OCI-LY3 (cell line): ENCODE results near the gene MED15.

Source experiments
- H2AFZ ChIP-seq: fragments of 200-600, 300-600 bp; shearing (Covaris generic); 2 replicates; pipeline ENCODE4 v1.6.0; 2014; ENCODE audit warnings: antibody characterized with exemption, low read depth, low read length
- H3K27ac ChIP-seq: fragments of 200-600, 300-600 bp; sonication (generic); 2 replicates; pipeline ENCODE4 v1.5.1; 2014; ENCODE audit warnings: mild to moderate bottlenecking, low read length, moderate library complexity, mixed read lengths
- H3K27me3 ChIP-seq: fragments of 200-600, 300-600 bp; sonication (generic); 2 replicates; pipeline ENCODE4 v1.6.1; 2014; ENCODE audit warnings: low read depth, low read length, mixed read lengths
- H3K36me3 ChIP-seq: fragments of 200-600, 300-600 bp; sonication (generic); replicated peaks from 2 replicates; pipeline ENCODE3; 2014; ENCODE audit warnings: low read depth, low read length, mixed read lengths
- H3K4me1 ChIP-seq: fragments of 300-600, 200-600 bp; sonication (generic); 2 replicates; pipeline ENCODE4 v1.6.1; 2014; ENCODE audit warnings: low read length, mixed read lengths
- H3K4me2 ChIP-seq: fragments of 200-600, 300-600 bp; sonication (generic); 2 replicates; pipeline ENCODE4 v1.6.1; 2014; ENCODE audit warnings: low read length, mixed read lengths
- H3K4me3 ChIP-seq: fragments of 300-600, 200-600 bp; sonication (generic); 2 replicates; pipeline ENCODE4 v1.5.1; 2014; ENCODE audit warnings: antibody characterized with exemption, mild to moderate bottlenecking, low read length, moderate library complexity
- H3K79me2 ChIP-seq: fragments of 300-600, 200-600 bp; shearing (Covaris generic); 2 replicates; pipeline ENCODE4 v1.6.1; 2014; ENCODE audit warnings: mild to moderate bottlenecking, low read length, mixed read lengths
- H3K9ac ChIP-seq: fragments of 300-600, 200-600 bp; shearing (Covaris generic); 2 replicates; pipeline ENCODE4 v1.6.0; 2014; ENCODE audit warnings: mild to moderate bottlenecking, low read length, moderate library complexity
- H3K9me3 ChIP-seq: fragments of 200-600, 300-600 bp; shearing (Covaris generic); 2 replicates; pipeline ENCODE4 v1.6.1; 2014; ENCODE audit warnings: low read length, mixed read lengths; ENCODE audit not compliant: insufficient read depth
- H4K20me1 ChIP-seq: fragments of 200-600, 300-600 bp; sonication (generic); 2 replicates; pipeline ENCODE4 v1.6.1; 2016; ENCODE audit warnings: low read length, mixed read lengths; ENCODE audit not compliant: insufficient read depth
- EZH2phosphoT487 ChIP-seq: fragments of 200-600 bp; shearing (Covaris generic); IDR thresholded peaks from 2 replicates; pipeline ENCODE4 v1.6.1; 2018; ENCODE audit warnings: antibody characterized with exemption, mixed run types, low read depth
- TF ChIP-seq, protein P1 (sequence below): fragments of 200-600, 300-600 bp; sonication (generic); IDR thresholded peaks from 2 replicates; pipeline ENCODE4 v1.5.1; 2014; ENCODE audit warnings: antibody characterized with exemption, low read length, low read depth

MED15 gene, protein sequence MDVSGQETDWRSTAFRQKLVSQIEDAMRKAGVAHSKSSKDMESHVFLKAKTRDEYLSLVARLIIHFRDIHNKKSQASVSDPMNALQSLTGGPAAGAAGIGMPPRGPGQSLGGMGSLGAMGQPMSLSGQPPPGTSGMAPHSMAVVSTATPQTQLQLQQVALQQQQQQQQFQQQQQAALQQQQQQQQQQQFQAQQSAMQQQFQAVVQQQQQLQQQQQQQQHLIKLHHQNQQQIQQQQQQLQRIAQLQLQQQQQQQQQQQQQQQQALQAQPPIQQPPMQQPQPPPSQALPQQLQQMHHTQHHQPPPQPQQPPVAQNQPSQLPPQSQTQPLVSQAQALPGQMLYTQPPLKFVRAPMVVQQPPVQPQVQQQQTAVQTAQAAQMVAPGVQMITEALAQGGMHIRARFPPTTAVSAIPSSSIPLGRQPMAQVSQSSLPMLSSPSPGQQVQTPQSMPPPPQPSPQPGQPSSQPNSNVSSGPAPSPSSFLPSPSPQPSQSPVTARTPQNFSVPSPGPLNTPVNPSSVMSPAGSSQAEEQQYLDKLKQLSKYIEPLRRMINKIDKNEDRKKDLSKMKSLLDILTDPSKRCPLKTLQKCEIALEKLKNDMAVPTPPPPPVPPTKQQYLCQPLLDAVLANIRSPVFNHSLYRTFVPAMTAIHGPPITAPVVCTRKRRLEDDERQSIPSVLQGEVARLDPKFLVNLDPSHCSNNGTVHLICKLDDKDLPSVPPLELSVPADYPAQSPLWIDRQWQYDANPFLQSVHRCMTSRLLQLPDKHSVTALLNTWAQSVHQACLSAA

DNA sequence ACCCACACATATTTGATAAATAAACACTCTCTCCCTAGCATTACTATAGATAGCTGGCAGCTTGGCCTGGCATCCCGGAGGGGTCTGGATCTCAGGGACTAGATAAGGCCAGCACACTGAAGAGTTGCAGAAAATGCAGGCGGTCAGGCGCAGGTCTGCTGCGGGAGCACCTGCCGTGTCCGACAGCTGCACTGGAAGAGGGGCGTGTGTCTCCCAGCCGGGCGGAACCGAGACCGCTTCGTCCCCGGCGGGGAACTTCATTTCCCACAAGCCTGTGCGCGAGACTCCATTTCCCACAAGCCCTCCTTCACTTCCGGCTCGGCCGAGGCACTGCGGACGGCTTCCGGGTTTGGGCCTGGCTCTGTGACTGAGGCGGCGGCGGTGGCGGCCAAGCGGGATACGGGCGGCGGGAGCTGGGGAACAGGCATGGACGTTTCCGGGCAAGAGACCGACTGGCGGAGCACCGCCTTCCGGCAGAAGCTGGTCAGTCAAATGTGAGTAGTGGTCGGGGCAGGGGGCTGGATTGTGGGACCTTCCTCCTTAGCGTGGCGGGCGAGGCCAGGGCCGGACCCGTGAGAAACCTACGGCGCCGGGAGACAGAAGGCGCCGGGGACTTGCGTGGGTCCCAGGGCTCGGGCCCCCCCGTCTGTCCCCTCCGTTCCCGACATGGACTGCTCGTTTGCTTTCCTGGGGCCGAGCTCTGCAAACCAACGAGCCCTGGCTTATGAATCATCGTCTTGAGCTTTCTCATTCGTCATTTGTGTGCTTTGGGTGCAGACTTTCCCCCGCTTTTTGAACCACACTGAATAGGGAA lies at the start of gene MED15:
Gene MED15, plus strand, starts transcription at position 358 of the 814 bp plus-strand sequence. Its CDS starts 69 bp downstream, at position 427.
- Histone ChIP-seq H3K4me3 (peak within 1 kb of the TSS; percentile 88), H3K4me2 (peak within 1 kb of the TSS; percentile 92), H4K20me1 (peaks cover 39% of the 10 kb centered on the region), H3K27me3 (no peaks in the 10 kb centered on the region), H3K27ac (peak within 1 kb of the TSS; percentile 61), H2AFZ (peak within 1 kb of the TSS; percentile 88; the same call in 1 of the 2 replicates), H3K9me3 (no peaks in the 10 kb centered on the region), H3K79me2 (peaks cover 51% of the 10 kb centered on the region), H3K9ac (peak within 1 kb of the TSS; percentile 93), H3K4me1 (peaks cover 35% of the 10 kb centered on the region), H3K36me3 (peaks cover 7% of the 10 kb centered on the region)
- no peak for TF ChIP-seq EZH2phosphoT487
- TF ChIP-seq, protein P1, sequence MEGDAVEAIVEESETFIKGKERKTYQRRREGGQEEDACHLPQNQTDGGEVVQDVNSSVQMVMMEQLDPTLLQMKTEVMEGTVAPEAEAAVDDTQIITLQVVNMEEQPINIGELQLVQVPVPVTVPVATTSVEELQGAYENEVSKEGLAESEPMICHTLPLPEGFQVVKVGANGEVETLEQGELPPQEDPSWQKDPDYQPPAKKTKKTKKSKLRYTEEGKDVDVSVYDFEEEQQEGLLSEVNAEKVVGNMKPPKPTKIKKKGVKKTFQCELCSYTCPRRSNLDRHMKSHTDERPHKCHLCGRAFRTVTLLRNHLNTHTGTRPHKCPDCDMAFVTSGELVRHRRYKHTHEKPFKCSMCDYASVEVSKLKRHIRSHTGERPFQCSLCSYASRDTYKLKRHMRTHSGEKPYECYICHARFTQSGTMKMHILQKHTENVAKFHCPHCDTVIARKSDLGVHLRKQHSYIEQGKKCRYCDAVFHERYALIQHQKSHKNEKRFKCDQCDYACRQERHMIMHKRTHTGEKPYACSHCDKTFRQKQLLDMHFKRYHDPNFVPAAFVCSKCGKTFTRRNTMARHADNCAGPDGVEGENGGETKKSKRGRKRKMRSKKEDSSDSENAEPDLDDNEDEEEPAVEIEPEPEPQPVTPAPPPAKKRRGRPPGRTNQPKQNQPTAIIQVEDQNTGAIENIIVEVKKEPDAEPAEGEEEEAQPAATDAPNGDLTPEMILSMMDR: no peak

DNA sequence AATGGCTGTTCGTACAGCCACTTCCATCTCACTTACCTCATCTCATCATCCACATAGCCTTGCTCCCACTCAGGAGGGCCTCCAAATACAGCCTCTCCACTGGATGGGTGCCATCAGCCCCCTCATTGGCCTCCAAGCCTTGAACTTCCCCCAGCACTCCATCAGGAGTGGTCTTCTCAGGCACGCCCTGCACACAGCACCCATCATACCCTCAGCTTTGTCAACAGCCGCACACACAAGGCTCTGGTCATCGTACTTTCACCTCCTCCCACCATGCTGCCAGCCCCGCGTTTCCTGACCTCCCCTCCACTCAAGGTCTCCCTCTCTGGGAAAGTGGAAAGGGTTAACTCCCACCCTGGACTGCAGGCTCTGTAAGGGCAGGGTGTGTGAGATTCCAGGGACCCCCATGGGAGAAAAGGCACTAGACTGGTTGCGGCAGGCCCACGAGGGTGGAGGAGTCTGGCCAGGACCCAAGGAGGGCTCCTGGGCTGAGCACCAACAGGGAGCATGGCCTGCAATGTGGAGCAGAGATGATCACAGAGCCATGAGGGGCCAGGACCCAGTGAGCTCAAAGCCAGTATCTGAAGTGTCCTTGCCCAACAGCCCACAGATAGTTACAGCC lies 48.8 kb upstream of the MED15 start:
- Histone ChIP-seq H3K4me1 (peaks cover 19% of the 10 kb centered on the region), H3K79me2 (no peaks in the 10 kb centered on the region), H3K27me3 (no peaks in the 10 kb centered on the region), H4K20me1 (peaks cover 9% of the 10 kb centered on the region; the same call in 1 of the 2 replicates), H3K9me3 (no peaks in the 10 kb centered on the region), H3K4me3 (no peak overlapping the region), H3K27ac (no peak overlapping the region), H2AFZ (no peak overlapping the region), H3K9ac (no peak overlapping the region), H3K4me2 (no peak overlapping the region), H3K36me3 (peaks cover 12% of the 10 kb centered on the region)
- TF ChIP-seq, protein P1: no peak

DNA sequence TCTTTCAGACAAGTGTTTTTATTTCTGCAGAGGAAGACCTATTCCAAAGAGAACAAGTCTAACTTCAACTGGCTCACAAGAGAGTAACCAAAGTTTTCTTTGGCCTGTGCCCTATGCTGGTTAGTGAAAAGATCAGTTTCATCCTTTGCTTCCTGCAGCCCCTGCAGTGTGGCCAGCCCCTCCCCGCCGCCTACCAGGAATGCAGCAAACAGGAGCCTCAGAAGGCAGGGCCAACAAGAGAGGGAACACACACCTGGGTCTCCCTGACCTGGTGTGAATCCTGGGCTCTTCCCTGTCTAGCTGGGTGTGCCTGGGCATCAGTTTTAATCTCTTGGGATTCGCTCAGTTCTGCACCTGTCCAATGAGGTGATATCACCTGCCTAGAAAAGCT lies 48.3 kb upstream of the MED15 start:
- Histone ChIP-seq H3K79me2 (no peaks in the 10 kb centered on the region), H3K27me3 (no peaks in the 10 kb centered on the region), H3K4me3 (no peak overlapping the region), H3K4me2 (no peak overlapping the region), H3K9ac (no peak overlapping the region), H2AFZ (no peak overlapping the region), H3K4me1 (peaks cover 24% of the 10 kb centered on the region), H4K20me1 (peaks cover 14% of the 10 kb centered on the region), H3K9me3 (no peaks in the 10 kb centered on the region), H3K27ac (no peak overlapping the region), H3K36me3 (peaks cover 14% of the 10 kb centered on the region)
- TF ChIP-seq EZH2phosphoT487: no peak
- TF ChIP-seq, protein P1: no peak
